IMR-90 (cell line): ENCODE results near the gene NF1. TPM values are rescaled to one million over a fixed set of nuclear protein-coding genes. Genes with fewer than 3 reads are reported as not detected.

Experiments used
- ATAC-seq: fragments of 200-7000 bp; cut with Tn5 transposase; 2 replicates; pipeline ENCODE4 v1.9.1; 2020; ENCODE audit warnings: low read depth, mild to moderate bottlenecking, moderate library complexity
- BruUV-seq: library from RNA; stranded (reverse); fragments of 400-500 nt; replicated peaks from 2 replicates; lab custom pipeline; 2021; lab: Mats Ljungman, UMichigan
- CTCF ChIA-PET: fragments of 300-600 bp; formaldehyde crosslinking; extraction: SDS; loops from one replicate; lab custom pipeline; 2021; ENCODE audit warnings: antibody characterized with exemption; lab: Yijun Ruan, JAX
- POLR2A ChIA-PET: fragments of 300-600 bp; sonication (Branson Sonifier 250); formaldehyde crosslinking; loops from one replicate; lab custom pipeline; 2022; ENCODE audit warnings: antibody characterized with exemption; ENCODE audit not compliant: unreplicated experiment; lab: Charles Lee
- DNase-seq: peaks from one replicate; pipeline ENCODE4 v3.0.0; 2013
- H2AFZ ChIP-seq: replicated peaks from 2 replicates; pipeline ENCODE3; 2013; ENCODE audit warnings: low read length, mild to moderate bottlenecking; ENCODE audit not compliant: poor library complexity
- H2AK5ac ChIP-seq: 2 replicates; pipeline ENCODE4 v1.6.1; 2013; ENCODE audit warnings: low read depth, low read length, inconsistent platforms
- H2AK9ac ChIP-seq: replicated peaks from 2 replicates; pipeline ENCODE3; 2013; ENCODE audit warnings: mild to moderate bottlenecking, low read depth, low read length, moderate library complexity; ENCODE audit not compliant: poor library complexity
- H2BK120ac ChIP-seq: 2 replicates; pipeline ENCODE4 v1.6.1; 2013; ENCODE audit warnings: low read depth, low read length, inconsistent platforms
- H2BK15ac ChIP-seq: 3 replicates; pipeline ENCODE4 v1.6.1; 2013; ENCODE audit warnings: low read depth, low read length, inconsistent platforms
- H2BK20ac ChIP-seq: 2 replicates; pipeline ENCODE4 v1.6.1; 2013; ENCODE audit warnings: low read depth, mild to moderate bottlenecking, inconsistent platforms, low read length, moderate library complexity
- H2BK5ac ChIP-seq: 2 replicates; pipeline ENCODE4 v1.6.1; 2013; ENCODE audit warnings: mild to moderate bottlenecking, low read depth, low read length, inconsistent platforms; ENCODE audit not compliant: poor library complexity, severe bottlenecking
- H3K14ac ChIP-seq: replicated peaks from 2 replicates; pipeline ENCODE4 v1.6.1; 2013; ENCODE audit warnings: low read depth, low read length, inconsistent platforms
- H3K18ac ChIP-seq: 2 replicates; pipeline ENCODE4 v1.6.1; 2013; ENCODE audit warnings: low read depth, low read length, control low read depth
- H3K23ac ChIP-seq: 2 replicates; pipeline ENCODE4 v1.6.1; 2013; ENCODE audit warnings: low read depth, low read length, inconsistent platforms
- H3K27ac ChIP-seq: 2 replicates; pipeline ENCODE4 v1.5.1; 2013; ENCODE audit warnings: mild to moderate bottlenecking, control low read depth, low read length; ENCODE audit not compliant: insufficient read depth
- H3K27me3 ChIP-seq: 2 replicates; pipeline ENCODE4 v1.6.1; 2013; ENCODE audit warnings: low read length; ENCODE audit not compliant: control insufficient read depth, insufficient read depth
- H3K36me3 ChIP-seq: 2 replicates; pipeline ENCODE4 v1.6.1; 2013; ENCODE audit warnings: low read length, mixed read lengths; ENCODE audit not compliant: control insufficient read depth, insufficient read depth
- H3K4ac ChIP-seq: 2 replicates; pipeline ENCODE4 v1.6.1; 2013; ENCODE audit warnings: low read depth, low read length, inconsistent platforms
- H3K4me1 ChIP-seq: 2 replicates; pipeline ENCODE4 v1.6.1; 2013; ENCODE audit warnings: low read length, mixed read lengths; ENCODE audit not compliant: control insufficient read depth, insufficient read depth
- H3K4me2 ChIP-seq: 2 replicates; pipeline ENCODE4 v1.6.1; 2013; ENCODE audit warnings: low read depth, mild to moderate bottlenecking, control low read depth, low read length, moderate library complexity
- H3K4me3 ChIP-seq: 2 replicates; pipeline ENCODE4 v1.5.1; 2013; ENCODE audit warnings: low read depth, mild to moderate bottlenecking, control low read depth, low read length, moderate library complexity; ENCODE audit not compliant: insufficient read depth
- H3K56ac ChIP-seq: 2 replicates; pipeline ENCODE4 v1.6.1; 2013; ENCODE audit warnings: low read length, inconsistent platforms; ENCODE audit not compliant: insufficient read depth; ENCODE audit errors: extremely low read depth
- H3K79me1 ChIP-seq, 2 experiments: 2 replicates each; pipeline ENCODE4 v1.6.1; 2013; ENCODE audit warnings: low read length in 2 of 2, inconsistent platforms in 1 of 2, low read depth in 1 of 2
- H3K9ac ChIP-seq: 2 replicates; pipeline ENCODE4 v1.6.1; 2013; ENCODE audit warnings: low read depth, low read length, control low read depth
- H3K9me1 ChIP-seq: 2 replicates; pipeline ENCODE4 v1.6.1; 2013; ENCODE audit warnings: low read length, inconsistent platforms; ENCODE audit not compliant: insufficient read depth
- H3K9me3 ChIP-seq: 2 replicates; pipeline ENCODE4 v1.6.1; 2013; ENCODE audit warnings: low read length; ENCODE audit not compliant: control insufficient read depth, insufficient read depth
- H4K20me1 ChIP-seq: 2 replicates; pipeline ENCODE4 v1.6.1; 2013; ENCODE audit warnings: low read length, inconsistent platforms; ENCODE audit not compliant: insufficient read depth
- H4K5ac ChIP-seq: 2 replicates; pipeline ENCODE4 v1.6.1; 2013; ENCODE audit warnings: mild to moderate bottlenecking, low read depth, low read length, control low read depth
- H4K8ac ChIP-seq, 2 experiments: 2 replicates each; pipeline ENCODE4 v1.6.1; 2013; ENCODE audit warnings: low read depth in 2 of 2, low read length in 2 of 2, control low read depth in 1 of 2, inconsistent platforms in 1 of 2
- H4K91ac ChIP-seq: 2 replicates; pipeline ENCODE4 v1.6.1; 2013; ENCODE audit warnings: low read depth, low read length, inconsistent platforms; ENCODE audit not compliant: insufficient read depth
- BHLHE40 ChIP-seq: fragments of 150-350 bp; IDR thresholded peaks from 2 replicates; pipeline ENCODE4 v1.6.1; 2016; ENCODE audit warnings: mild to moderate bottlenecking, low read depth, low read length
- CHD1 ChIP-seq: IDR thresholded peaks from 2 replicates; pipeline ENCODE4 v1.6.1; 2012; ENCODE audit warnings: low read depth, low read length, improper control_type of control experiment
- ELK1 ChIP-seq: fragments of 150-350 bp; IDR thresholded peaks from 2 replicates; pipeline ENCODE4 v1.6.1; 2016; ENCODE audit warnings: low read depth, mild to moderate bottlenecking, low read length, moderate library complexity, borderline replicate concordance
- MAZ ChIP-seq: IDR thresholded peaks from 2 replicates; pipeline ENCODE4 v1.6.1; 2012; ENCODE audit warnings: low read depth, mild to moderate bottlenecking, low read length, improper control_type of control experiment, moderate library complexity, borderline replicate concordance
- MXI1 ChIP-seq: IDR thresholded peaks from 2 replicates; pipeline ENCODE4 v1.6.1; 2012; ENCODE audit warnings: low read depth, mild to moderate bottlenecking, low read length, moderate library complexity, borderline replicate concordance
- NFE2L2 ChIP-seq: fragments of 150-350 bp; IDR thresholded peaks from 2 replicates; pipeline ENCODE4 v1.6.1; 2016; ENCODE audit warnings: low read depth, mild to moderate bottlenecking, low read length
- POLR2A ChIP-seq: IDR thresholded peaks from 2 replicates; pipeline ENCODE4 v1.6.1; 2012; ENCODE audit warnings: mild to moderate bottlenecking, low read depth, low read length
- RAD21 ChIP-seq: IDR thresholded peaks from 2 replicates; pipeline ENCODE4 v1.6.1; 2012; ENCODE audit warnings: low read length, improper control_type of control experiment
- RCOR1 ChIP-seq: IDR thresholded peaks from 2 replicates; pipeline ENCODE4 v1.6.1; 2012; ENCODE audit warnings: mild to moderate bottlenecking, low read length, improper control_type of control experiment; ENCODE audit not compliant: insufficient replicate concordance
- RFX5 ChIP-seq: IDR thresholded peaks from 2 replicates; pipeline ENCODE4 v1.8.0; 2012; ENCODE audit warnings: low read depth, mild to moderate bottlenecking, low read length, moderate library complexity
- SMC3 ChIP-seq: fragments of 150-350 bp; IDR thresholded peaks from 2 replicates; pipeline ENCODE4 v1.6.1; 2016; ENCODE audit warnings: low read depth, mild to moderate bottlenecking, antibody characterized with exemption, low read length, moderate library complexity
- WGBS, 2 experiments: methylation state at CpG; one replicate each; pipeline versions ENCODE4 v1.1.5 to v1.1.7; 2013; ENCODE audit warnings: missing lambda C conversion rate in 2 of 2; ENCODE audit not compliant: insufficient read length in 1 of 2; ENCODE audit errors: extremely low coverage in 2 of 2; 5-methylcytosine and 5-hydroxymethylcytosine counted together
- dilution Hi-C: fragments of 300-500 bp; cut with HindIII; formaldehyde crosslinking; loops from one replicate; pipeline ENCODE4 v1.14.3; 2018; ENCODE audit warnings: low sequenced_read_pairs; ENCODE audit not compliant: unreplicated experiment
- in situ Hi-C: fragments of 300-500 bp; cut with MboI; formaldehyde crosslinking; loops from 3 replicates; pipeline ENCODE4 v1.14.3; 2019; ENCODE audit warnings: low sequenced_read_pairs, inconsistent platforms, mixed read lengths
- intact Hi-C: fragments of 100-400 bp; cut with micrococcal nuclease; formaldehyde crosslinking; loops from 2 replicates; pipeline ENCODE4 v1.10.0; 2022
- polyA plus RNA-seq, 3 experiments: library from polyadenylated mRNA; depleted of rRNA; stranded (reverse); fragments of >200 nt; gene quantifications; 2 replicates each; pipeline ENCODE4 v1.2.3, GENCODE V29; 2012; ENCODE audit warnings: low replicate concordance in 1 of 3
- total RNA-seq: library from RNA; depleted of rRNA; stranded (reverse); fragments of >200 nt; gene quantifications from 2 replicates; pipeline ENCODE4 v1.2.3, GENCODE V29; 2012

NF1 gene
- total and polyA plus RNA-seq, 2 of the 4 experiments (the other 2 are of a cell fraction): 17.9 to 48.6 TPM

- TF ChIP-seq BHLHE40: peak; percentile 25; the same call in 1 of the 2 replicates
- TF ChIP-seq CHD1: no peak
- TF ChIP-seq RCOR1: no peak
- no peak for TF ChIP-seq RFX5
- no peak for TF ChIP-seq RAD21
Measured at GRCh38 chr17:31413874-31414549, 319.2 kb downstream of the NF1 start (continued).

- no peak overlapping the region for H3K4me2 ChIP-seq
- H3K9me1 ChIP-seq: peaks cover 4% of the 10 kb centered on the region; the same call in 1 of the 2 replicates
- DNase-seq: no peak
- H4K91ac ChIP-seq: no peak overlapping the region
- 0 out of 2 replicates have a peak, but pooled peaks cover 3% of the 10 kb centered on the region for H4K20me1 ChIP-seq
- H2BK15ac ChIP-seq: no peak overlapping the region
- H2BK120ac ChIP-seq: no peak overlapping the region
- no peak overlapping the region for H3K23ac ChIP-seq
- no peak overlapping the region for H3K56ac ChIP-seq
- no peaks in the 10 kb centered on the region for H3K9me3 ChIP-seq
- H3K4ac ChIP-seq: no peak overlapping the region
- no peak overlapping the region for H3K14ac ChIP-seq
- H3K27me3 ChIP-seq: peaks cover 21% of the 10 kb centered on the region
- no peaks in the 10 kb centered on the region for H3K79me1 ChIP-seq
- TF ChIP-seq MAZ (no peak), BHLHE40 (no peak), ELK1 (no peak), SMC3 (no peak), RAD21 (no peak), RFX5 (no peak), NFE2L2 (no peak), CHD1 (no peak), MXI1 (no peak), POLR2A (no peak)
- H3K36me3 ChIP-seq: no peaks in the 10 kb centered on the region
- intact Hi-C loops: no loop called here
- H3K27ac ChIP-seq: no peak overlapping the region
- CTCF ChIA-PET: interaction anchor here (1.0 kb wide), 1 partner anchor 41 kb away, joined by 3 read pairs; no protein-coding TSS in a partner anchor
- no peaks in the 10 kb centered on the region; the same call in 1 of the 2 replicates for H3K4me1 ChIP-seq
- H2AK5ac ChIP-seq: no peak overlapping the region
- in situ Hi-C loops: no loop called here
- H4K8ac ChIP-seq: no peak overlapping the region
- POLR2A ChIA-PET: no interaction called here
- H2BK20ac ChIP-seq: no peak overlapping the region
- no TSS peak for BruUV-seq
- no peak overlapping the region for H2AFZ ChIP-seq
- no peak overlapping the region for H3K18ac ChIP-seq
- H3K4me3 ChIP-seq: no peak overlapping the region
- no peak overlapping the region for H3K9ac ChIP-seq
- no peak overlapping the region for H4K5ac ChIP-seq
- no peak for ATAC-seq
- WGBS, 2 experiments: 51% methylated on average over 3 of the region's 6 CpGs; no CpG with 5 or more reads in 1 of the 2 experiments
- no peak overlapping the region for H2BK5ac ChIP-seq
- no peak overlapping the region for H2AK9ac ChIP-seq
- dilution Hi-C loops: no loop called here
Measured at GRCh38 chr17:31414550-31414918, 319.8 kb downstream of the NF1 start.
